ENCODE results near the gene GYPC.
A peak's percentile ranks its signal among the peaks of the same experiment; 100 is the strongest.

Gene GYPC

GRCh38 chr2:126655500-126656430 is at the start of gene GYPC:
Gene GYPC (plus strand): TSS chr2:126656158. CDS start chr2:126656264, 106 bp downstream.
- no peak for DNase-seq (ENCODE audit: low read depth, low spot score)

GRCh38 chr2:126614524-126615227 is 41.3 kb upstream of the GYPC start:
- Histone ChIP-seq H3K36me3 (ENCODE audit: insufficient read depth, insufficient read length, low read length) (no peaks in the 10 kb centered on the region), H3K9me3 (ENCODE audit: insufficient read depth, low read length) (no peaks in the 10 kb centered on the region), H3K27me3 (ENCODE audit: insufficient read depth, insufficient read length) (no peaks in the 10 kb centered on the region), H3K4me3 (ENCODE audit: insufficient read length, low read depth) (no peak overlapping the region), H3K4me1 (ENCODE audit: insufficient read depth, insufficient read length) (no peaks in the 10 kb centered on the region), H3K9ac (ENCODE audit: insufficient read length, low read depth) (no peak overlapping the region)
- TF ChIP-seq ZNF274 (IDR thresholded peaks at IDR 0.05; ENCODE audit: low read depth, low read length) (no peak), YY1 (IDR thresholded peaks at IDR 0.05; ENCODE audit: insufficient read depth, insufficient read length) (no peak), SUZ12 (IDR thresholded peaks at IDR 0.05; ENCODE audit: extremely low read depth, insufficient read depth, insufficient read length) (no peak)
- no peak for DNase-seq (ENCODE audit: low read depth, low spot score)

More at GRCh38 chr2:126655500-126656430, at the start of gene GYPC:
- peak within 1 kb of the TSS; percentile 92 for H3K9ac ChIP-seq (ENCODE audit: insufficient read length, low read depth)
- peaks cover 8% of the 10 kb centered on the region for H3K4me1 ChIP-seq (ENCODE audit: insufficient read depth, insufficient read length)
- peaks cover 16% of the 10 kb centered on the region for H3K36me3 ChIP-seq (ENCODE audit: insufficient read depth, insufficient read length, low read length)
- TF ChIP-seq SUZ12 (IDR thresholded peaks at IDR 0.05; ENCODE audit: extremely low read depth, insufficient read depth, insufficient read length) (no peak), YY1 (IDR thresholded peaks at IDR 0.05; ENCODE audit: insufficient read depth, insufficient read length) (no peak)
- no peaks in the 10 kb centered on the region for H3K27me3 ChIP-seq (ENCODE audit: insufficient read depth, insufficient read length)
- peak within 1 kb of the TSS; percentile 77 for H3K4me3 ChIP-seq (ENCODE audit: insufficient read length, low read depth)
- no peaks in the 10 kb centered on the region for H3K9me3 ChIP-seq (ENCODE audit: insufficient read depth, low read length)

- Histone ChIP-seq H3K9ac (ENCODE audit: insufficient read length, low read depth) (no peak overlapping the region), H3K27me3 (ENCODE audit: insufficient read depth, insufficient read length) (no peaks in the 10 kb centered on the region), H3K4me3 (ENCODE audit: insufficient read length, low read depth) (no peak overlapping the region), H3K4me1 (ENCODE audit: insufficient read depth, insufficient read length) (no peaks in the 10 kb centered on the region), H3K9me3 (ENCODE audit: insufficient read depth, low read length) (peaks cover 6% of the 10 kb centered on the region; the same call in 1 of the 2 replicates), H3K36me3 (ENCODE audit: insufficient read depth, insufficient read length, low read length) (no peaks in the 10 kb centered on the region)
- TF ChIP-seq ZNF274 (IDR thresholded peaks at IDR 0.05; ENCODE audit: low read depth, low read length), result no peak
- no peak for TF ChIP-seq SUZ12 (IDR thresholded peaks at IDR 0.05; ENCODE audit: extremely low read depth, insufficient read depth, insufficient read length)
- TF ChIP-seq YY1 (IDR thresholded peaks at IDR 0.05; ENCODE audit: insufficient read depth, insufficient read length), result no peak
- DNase-seq (ENCODE audit: low read depth, low spot score), result no peak
These were observed 39.3 kb upstream of the GYPC start for GRCh38 chr2:126616606-126617069.

- Histone ChIP-seq H3K36me3 (ENCODE audit: insufficient read depth, insufficient read length, low read length) (no peaks in the 10 kb centered on the region), H3K9ac (ENCODE audit: insufficient read length, low read depth) (no peak overlapping the region), H3K4me1 (ENCODE audit: insufficient read depth, insufficient read length) (no peaks in the 10 kb centered on the region), H3K27me3 (ENCODE audit: insufficient read depth, insufficient read length) (no peaks in the 10 kb centered on the region), H3K9me3 (ENCODE audit: insufficient read depth, low read length) (peaks cover 11% of the 10 kb centered on the region; the same call in 1 of the 2 replicates), H3K4me3 (ENCODE audit: insufficient read length, low read depth) (no peak overlapping the region)
- no peak for DNase-seq (ENCODE audit: low read depth, low spot score)
- TF ChIP-seq YY1 (IDR thresholded peaks at IDR 0.05; ENCODE audit: insufficient read depth, insufficient read length) (no peak), ZNF274 (IDR thresholded peaks at IDR 0.05; ENCODE audit: low read depth, low read length) (no peak), SUZ12 (IDR thresholded peaks at IDR 0.05; ENCODE audit: extremely low read depth, insufficient read depth, insufficient read length) (no peak)
These were observed 35.7 kb upstream of the GYPC start for GRCh38 chr2:126620302-126620701.

- Histone ChIP-seq H3K9me3 (ENCODE audit: insufficient read depth, low read length) (peaks cover 11% of the 10 kb centered on the region; the same call in 1 of the 2 replicates), H3K9ac (ENCODE audit: insufficient read length, low read depth) (no peak overlapping the region), H3K4me1 (ENCODE audit: insufficient read depth, insufficient read length) (no peaks in the 10 kb centered on the region), H3K36me3 (ENCODE audit: insufficient read depth, insufficient read length, low read length) (no peaks in the 10 kb centered on the region), H3K4me3 (ENCODE audit: insufficient read length, low read depth) (no peak overlapping the region), H3K27me3 (ENCODE audit: insufficient read depth, insufficient read length) (no peaks in the 10 kb centered on the region)
- no peak for DNase-seq (ENCODE audit: low read depth, low spot score)
- TF ChIP-seq SUZ12 (IDR thresholded peaks at IDR 0.05; ENCODE audit: extremely low read depth, insufficient read depth, insufficient read length) (no peak), YY1 (IDR thresholded peaks at IDR 0.05; ENCODE audit: insufficient read depth, insufficient read length) (no peak), ZNF274 (IDR thresholded peaks at IDR 0.05; ENCODE audit: low read depth, low read length) (no peak)
These were observed 33.0 kb upstream of the GYPC start for GRCh38 chr2:126623000-126623399.

GRCh38 chr2:126627643-126628042 is 28.3 kb upstream of the GYPC start:
- no peaks in the 10 kb centered on the region for H3K36me3 ChIP-seq (ENCODE audit: insufficient read depth, insufficient read length, low read length)
- no peaks in the 10 kb centered on the region for H3K9me3 ChIP-seq (ENCODE audit: insufficient read depth, low read length)
- no peaks in the 10 kb centered on the region for H3K27me3 ChIP-seq (ENCODE audit: insufficient read depth, insufficient read length)
- H3K4me3 ChIP-seq (ENCODE audit: insufficient read length, low read depth), result no peak overlapping the region
- no peak overlapping the region for H3K9ac ChIP-seq (ENCODE audit: insufficient read length, low read depth)
- no peak for TF ChIP-seq SUZ12 (IDR thresholded peaks at IDR 0.05; ENCODE audit: extremely low read depth, insufficient read depth, insufficient read length)
- TF ChIP-seq YY1 (IDR thresholded peaks at IDR 0.05; ENCODE audit: insufficient read depth, insufficient read length), result no peak
- no peak for TF ChIP-seq ZNF274 (IDR thresholded peaks at IDR 0.05; ENCODE audit: low read depth, low read length)
- H3K4me1 ChIP-seq (ENCODE audit: insufficient read depth, insufficient read length), result no peaks in the 10 kb centered on the region
- no peak for DNase-seq (ENCODE audit: low read depth, low spot score)
